Esophagus squamous epithelium (tissue), 4 donors: ENCODE measurements around the gene CD68.

Experiments
- CTCF ChIP-seq, 6 experiments: fragments of 450-650 bp in 4 of 6; fragments of 200-600 bp in 2 of 6; sonication (generic) in 2 of 6; IDR thresholded peaks; one replicate each; pipeline ENCODE4 v1.5.1; 2016 to 2019; ENCODE audit warnings: antibody characterized with exemption in 6 of 6, mild to moderate bottlenecking in 4 of 6, moderate library complexity in 4 of 6
- POLR2A ChIP-seq, 4 donors: fragments of 450-650 bp; IDR thresholded peaks; one replicate each; pipeline ENCODE4 v1.6.1; 2017; ENCODE audit warnings: antibody characterized with exemption in 4 of 4, mild to moderate bottlenecking in 4 of 4, moderate library complexity in 3 of 4

GRCh38 chr17:7589204-7589868, 9.9 kb downstream of the CD68 start:
- TF ChIP-seq CTCF (IDR thresholded peaks at IDR 0.05) (peak; percentile 77 to 96 (median 86)), POLR2A (IDR thresholded peaks at IDR 0.05) (peak in 3 of 4 donors; percentile 6 to 46 (median 32))
